IMR-90 (cell line): ENCODE measurements around the gene ZNF485.

Source experiments
- MAZ ChIP-seq: IDR thresholded peaks from 2 replicates; pipeline ENCODE4 v1.6.1; 2012; ENCODE audit warnings: low read depth, mild to moderate bottlenecking, low read length, improper control_type of control experiment, moderate library complexity, borderline replicate concordance
- MXI1 ChIP-seq: IDR thresholded peaks from 2 replicates; pipeline ENCODE4 v1.6.1; 2012; ENCODE audit warnings: low read depth, mild to moderate bottlenecking, low read length, moderate library complexity, borderline replicate concordance
- POLR2A ChIP-seq: IDR thresholded peaks from 2 replicates; pipeline ENCODE4 v1.6.1; 2012; ENCODE audit warnings: mild to moderate bottlenecking, low read depth, low read length
- RAD21 ChIP-seq: IDR thresholded peaks from 2 replicates; pipeline ENCODE4 v1.6.1; 2012; ENCODE audit warnings: low read length, improper control_type of control experiment
- SMC3 ChIP-seq: fragments of 150-350 bp; IDR thresholded peaks from 2 replicates; pipeline ENCODE4 v1.6.1; 2016; ENCODE audit warnings: low read depth, mild to moderate bottlenecking, antibody characterized with exemption, low read length, moderate library complexity
- TF ChIP-seq, protein P1 (sequence below): conservative IDR thresholded peaks from 2 replicates; pipeline ENCODE4 v1.5.1; 2012; ENCODE audit warnings: mild to moderate bottlenecking, low read depth, low read length, improper control_type of control experiment
- TF ChIP-seq, protein P2 (sequence below): fragments of 150-350 bp; IDR thresholded peaks from 2 replicates; pipeline ENCODE4 v1.6.1; 2016; ENCODE audit warnings: low read depth, mild to moderate bottlenecking, low read length, moderate library complexity, borderline replicate concordance

- TF ChIP-seq SMC3 (no peak), RAD21 (no peak), POLR2A (no peak), MXI1 (no peak), MAZ (no peak)
- TF ChIP-seq, protein P1, sequence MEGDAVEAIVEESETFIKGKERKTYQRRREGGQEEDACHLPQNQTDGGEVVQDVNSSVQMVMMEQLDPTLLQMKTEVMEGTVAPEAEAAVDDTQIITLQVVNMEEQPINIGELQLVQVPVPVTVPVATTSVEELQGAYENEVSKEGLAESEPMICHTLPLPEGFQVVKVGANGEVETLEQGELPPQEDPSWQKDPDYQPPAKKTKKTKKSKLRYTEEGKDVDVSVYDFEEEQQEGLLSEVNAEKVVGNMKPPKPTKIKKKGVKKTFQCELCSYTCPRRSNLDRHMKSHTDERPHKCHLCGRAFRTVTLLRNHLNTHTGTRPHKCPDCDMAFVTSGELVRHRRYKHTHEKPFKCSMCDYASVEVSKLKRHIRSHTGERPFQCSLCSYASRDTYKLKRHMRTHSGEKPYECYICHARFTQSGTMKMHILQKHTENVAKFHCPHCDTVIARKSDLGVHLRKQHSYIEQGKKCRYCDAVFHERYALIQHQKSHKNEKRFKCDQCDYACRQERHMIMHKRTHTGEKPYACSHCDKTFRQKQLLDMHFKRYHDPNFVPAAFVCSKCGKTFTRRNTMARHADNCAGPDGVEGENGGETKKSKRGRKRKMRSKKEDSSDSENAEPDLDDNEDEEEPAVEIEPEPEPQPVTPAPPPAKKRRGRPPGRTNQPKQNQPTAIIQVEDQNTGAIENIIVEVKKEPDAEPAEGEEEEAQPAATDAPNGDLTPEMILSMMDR: no peak
- TF ChIP-seq, protein P2, sequence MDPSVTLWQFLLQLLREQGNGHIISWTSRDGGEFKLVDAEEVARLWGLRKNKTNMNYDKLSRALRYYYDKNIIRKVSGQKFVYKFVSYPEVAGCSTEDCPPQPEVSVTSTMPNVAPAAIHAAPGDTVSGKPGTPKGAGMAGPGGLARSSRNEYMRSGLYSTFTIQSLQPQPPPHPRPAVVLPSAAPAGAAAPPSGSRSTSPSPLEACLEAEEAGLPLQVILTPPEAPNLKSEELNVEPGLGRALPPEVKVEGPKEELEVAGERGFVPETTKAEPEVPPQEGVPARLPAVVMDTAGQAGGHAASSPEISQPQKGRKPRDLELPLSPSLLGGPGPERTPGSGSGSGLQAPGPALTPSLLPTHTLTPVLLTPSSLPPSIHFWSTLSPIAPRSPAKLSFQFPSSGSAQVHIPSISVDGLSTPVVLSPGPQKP: no peak
These were observed 41.3 kb downstream of the ZNF485 start for GRCh38 chr10:43647576-43647975.
